Spleen (tissue), 7 donors: Measurements from ENCODE around the gene RAB15.

Source experiments
- CTCF ChIP-seq, 11 experiments: fragments of 200-600 bp in 7 of 11; fragments of 450-650 bp in 4 of 11; sonication (generic) in 4 of 11; IDR thresholded peaks in 8 of 11; conservative IDR thresholded peaks in 3 of 11; 1 replicate in 7 of 11; 2 replicates in 4 of 11; pipeline versions ENCODE4 v1.4.0 to v1.8.0; 2016 to 2021; ENCODE audit warnings: antibody characterized with exemption in 11 of 11, inconsistent platforms in 4 of 11, mild to moderate bottlenecking in 1 of 11
- POLR2A ChIP-seq, 3 donors: fragments of 450-650 bp; IDR thresholded peaks; one replicate each; pipeline ENCODE4 v1.5.1; 2017; ENCODE audit warnings: antibody characterized with exemption in 3 of 3, mild to moderate bottlenecking in 1 of 3
- donor health status: DM: no; HTN: no; CAD: no; lungs with moderate emphysema.
- donor health status: DM: no; HTN: no; CAD: no.
- donor health status: DM: no; HTN: no; CAD: no.

- TF ChIP-seq CTCF (IDR thresholded peaks at IDR 0.05 in 8 of 11, conservative IDR thresholded peaks at IDR 0.05 in 3 of 11) (peak; percentile 69 to 96 (median 89)), POLR2A (IDR thresholded peaks at IDR 0.05) (no peak)
Observed at GRCh38 chr14:64986648-64987437, 14.7 kb upstream of the RAB15 start, which contains the start of gene FNTB.
